GM23338 (cell line): ENCODE results near the gene FOXP1.

Experiments used
- CREB1 ChIP-seq: fragments of 250-450 bp; sonication (Bioruptor Pico); IDR thresholded peaks from 2 replicates; pipeline ENCODE4 v1.5.0; 2020; ENCODE audit warnings: low read depth, mild to moderate bottlenecking, moderate library complexity
- CTCF ChIP-seq, 2 experiments: fragments of 200-600 bp in 1 of 2; sonication (generic) in 1 of 2; conservative IDR thresholded peaks; 2 replicates each; pipeline versions ENCODE4 v1.5.1 to v1.6.1; 2016 to 2017; ENCODE audit warnings: antibody characterized with exemption in 2 of 2, low read depth in 2 of 2, mild to moderate bottlenecking in 2 of 2, moderate library complexity in 1 of 2
- EZH2 ChIP-seq: fragments of 200-600 bp; sonication (generic); IDR thresholded peaks from one replicate; pipeline ENCODE4 v1.8.0; 2017; ENCODE audit warnings: antibody characterized with exemption, mild to moderate bottlenecking, low read depth; ENCODE audit not compliant: unreplicated experiment
- EZH2phosphoT487 ChIP-seq: fragments of 200-600 bp; sonication (generic); IDR thresholded peaks from one replicate; pipeline ENCODE4 v1.8.1; 2018; ENCODE audit warnings: antibody characterized with exemption; ENCODE audit not compliant: unreplicated experiment
- JUNB ChIP-seq: IDR thresholded peaks from one replicate; pipeline ENCODE4 v1.6.1; 2016; ENCODE audit warnings: antibody characterized with exemption; ENCODE audit not compliant: unreplicated experiment
- POLR2AphosphoS5 ChIP-seq: IDR thresholded peaks from 2 replicates; pipeline ENCODE4 v1.6.1; 2016; ENCODE audit warnings: antibody characterized with exemption, low read depth
- REST ChIP-seq: IDR thresholded peaks from one replicate; pipeline ENCODE4 v1.6.1; 2018; ENCODE audit warnings: antibody characterized with exemption; ENCODE audit not compliant: unreplicated experiment
- ZNF114 ChIP-seq: fragments of 250-450 bp; sonication (Bioruptor Pico); IDR thresholded peaks from 2 replicates; pipeline ENCODE4 v1.5.0; 2020; ENCODE audit warnings: mild to moderate bottlenecking, moderate library complexity
- ZNF462 ChIP-seq: fragments of 250-450 bp; sonication (Bioruptor Pico); IDR thresholded peaks from 2 replicates; pipeline ENCODE4 v1.5.0; 2020; ENCODE audit warnings: mild to moderate bottlenecking, moderate library complexity
- TF ChIP-seq, protein P1 (sequence below): IDR thresholded peaks from 2 replicates; pipeline ENCODE4 v1.6.1; 2016; ENCODE audit warnings: antibody characterized with exemption

DNA sequence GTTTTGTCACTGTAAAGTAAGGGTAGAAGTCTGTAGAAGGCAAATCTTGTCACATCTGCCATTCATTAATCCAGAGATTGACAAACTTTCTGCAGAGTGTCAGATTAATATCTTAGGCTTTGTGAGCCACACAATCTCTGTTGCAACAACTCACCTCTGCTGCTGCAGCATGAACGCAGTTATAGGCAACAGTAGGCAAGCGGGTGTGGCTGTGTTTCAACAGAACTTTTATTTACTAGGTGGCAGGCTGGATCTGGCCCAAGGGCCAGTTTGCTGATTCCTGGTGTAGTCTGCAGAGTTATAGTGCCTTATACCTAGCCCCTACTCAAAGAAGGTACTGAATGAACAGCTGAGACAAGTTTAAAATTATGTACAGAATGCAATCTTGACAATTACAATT lies 396.7 kb downstream of the FOXP1 start:
- no peak for TF ChIP-seq CTCF (conservative IDR thresholded peaks at IDR 0.05; ENCODE audit: low read depth in 2 of 2)
- TF ChIP-seq ZNF462 (CRISPR knock-in tag): no peak
- no peak for TF ChIP-seq ZNF114 (CRISPR knock-in tag)
- TF ChIP-seq JUNB: no peak
- no peak for TF ChIP-seq EZH2
- no peak for TF ChIP-seq POLR2AphosphoS5
- no peak for TF ChIP-seq CREB1
- no peak for TF ChIP-seq REST
- TF ChIP-seq EZH2phosphoT487: no peak
- TF ChIP-seq, protein P1, sequence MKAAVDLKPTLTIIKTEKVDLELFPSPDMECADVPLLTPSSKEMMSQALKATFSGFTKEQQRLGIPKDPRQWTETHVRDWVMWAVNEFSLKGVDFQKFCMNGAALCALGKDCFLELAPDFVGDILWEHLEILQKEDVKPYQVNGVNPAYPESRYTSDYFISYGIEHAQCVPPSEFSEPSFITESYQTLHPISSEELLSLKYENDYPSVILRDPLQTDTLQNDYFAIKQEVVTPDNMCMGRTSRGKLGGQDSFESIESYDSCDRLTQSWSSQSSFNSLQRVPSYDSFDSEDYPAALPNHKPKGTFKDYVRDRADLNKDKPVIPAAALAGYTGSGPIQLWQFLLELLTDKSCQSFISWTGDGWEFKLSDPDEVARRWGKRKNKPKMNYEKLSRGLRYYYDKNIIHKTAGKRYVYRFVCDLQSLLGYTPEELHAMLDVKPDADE: no peak
